Activated CD4-positive, alpha-beta T cell treated with anti-CD3 and anti-CD28 coated beads for 48 hours (primary cell): ENCODE results near the gene CDC25C.

Source experiments
- DNase-seq: peaks from one replicate; pipeline ENCODE4 v3.0.0-alpha.2; 2020

The CDC25C gene

GRCh38 chr5:138331449-138332368, at the start of gene CDC25C:
TSS of gene CDC25C (minus strand) at chr5:138331804. CDS start at chr5:138331180, 624 bp downstream.
- DNase-seq = peak; percentile 98

GRCh38 chr5:138372653-138373052, 41.0 kb upstream of the CDC25C start:
- no peak for DNase-seq

GRCh38 chr5:138372225-138372624, 40.6 kb upstream of the CDC25C start:
- no peak for DNase-seq

GRCh38 chr5:138371454-138371853, 39.9 kb upstream of the CDC25C start:
- DNase-seq = no peak

- no peak for DNase-seq
Measured at GRCh38 chr5:138370537-138370936, 38.9 kb upstream of the CDC25C start.

- DNase-seq = no peak
Measured at GRCh38 chr5:138369706-138370105, 38.1 kb upstream of the CDC25C start.

GRCh38 chr5:138369261-138369660, 37.7 kb upstream of the CDC25C start:
- no peak for DNase-seq

GRCh38 chr5:138366632-138367382, 35.2 kb upstream of the CDC25C start:
- no peak for DNase-seq

- DNase-seq = no peak
Measured at GRCh38 chr5:138364576-138364975, 33.0 kb upstream of the CDC25C start.

- no peak for DNase-seq
Measured at GRCh38 chr5:138360941-138361452, 29.4 kb upstream of the CDC25C start.

GRCh38 chr5:138359621-138360020, 28.0 kb upstream of the CDC25C start:
- DNase-seq = no peak

- peak; percentile 72 for DNase-seq
Measured at GRCh38 chr5:138354926-138355378, 23.3 kb upstream of the CDC25C start.

GRCh38 chr5:138354387-138354786, 22.8 kb upstream of the CDC25C start:
- no peak for DNase-seq

- DNase-seq = no peak
Measured at GRCh38 chr5:138353560-138354080, 22.0 kb upstream of the CDC25C start.

- DNase-seq = peak; percentile 71
Measured at GRCh38 chr5:138352722-138353559, 21.3 kb upstream of the CDC25C start.

GRCh38 chr5:138352071-138352721, 20.6 kb upstream of the CDC25C start, which contains the start of gene KDM3B:
TSS of gene KDM3B (plus strand) at chr5:138352685. CDS start at chr5:138352796, 111 bp downstream.
- DNase-seq = peak; percentile 94

GRCh38 chr5:138351517-138351916, 19.9 kb upstream of the CDC25C start:
- DNase-seq = no peak

GRCh38 chr5:138351056-138351455, 19.5 kb upstream of the CDC25C start:
- no peak for DNase-seq

GRCh38 chr5:138350563-138350890, 18.9 kb upstream of the CDC25C start:
- DNase-seq = no peak

GRCh38 chr5:138349852-138350562, 18.4 kb upstream of the CDC25C start:
- no peak for DNase-seq

GRCh38 chr5:138346889-138347288, 15.3 kb upstream of the CDC25C start:
- DNase-seq = no peak
